Sigmoid colon (tissue), 4 donors: ENCODE results near the gene PLD6.

ENCODE experiments used
- CTCF ChIP-seq, 4 experiments: fragments of 450-650 bp in 3 of 4; fragments of 200-600 bp in 1 of 4; IDR thresholded peaks; one replicate each; pipeline ENCODE4 v1.5.1; 2016 to 2019; ENCODE audit warnings: antibody characterized with exemption in 4 of 4, mild to moderate bottlenecking in 3 of 4, moderate library complexity in 2 of 4
- POLR2A ChIP-seq, 2 donors: fragments of 450-650 bp; IDR thresholded peaks; one replicate each; pipeline ENCODE4 v1.6.1; 2016; ENCODE audit warnings: antibody characterized with exemption in 2 of 2, mild to moderate bottlenecking in 2 of 2, moderate library complexity in 2 of 2
- POLR2AphosphoS5 ChIP-seq, 4 donors: sonication (generic); formaldehyde crosslinking; IDR thresholded peaks; one replicate each; pipeline ENCODE4 v1.6.1; 2017; ENCODE audit warnings: antibody characterized with exemption in 4 of 4

GRCh38 chr17:17188586-17188985 lies 17.5 kb downstream of the PLD6 start:
- TF ChIP-seq POLR2A (IDR thresholded peaks at IDR 0.05) (no peak), CTCF (IDR thresholded peaks at IDR 0.05) (no peak), POLR2AphosphoS5 (IDR thresholded peaks at IDR 0.05) (no peak)
